AG04450 (cell line): ENCODE measurements around the gene TUBB3. TPM values are rescaled to one million over a fixed set of nuclear protein-coding genes. Genes with fewer than 3 reads are reported as not detected.
"Not testable (repeated sequence)": the region's sequence is repeated elsewhere in the genome, so short reads cannot be mapped to it uniquely, and the experiment has no call there.

Experiments used
- CTCF ChIA-PET: fragments of 300-600, 350-600 bp; formaldehyde crosslinking; extraction: SDS; loops from one replicate; lab custom pipeline; 2022; ENCODE audit warnings: antibody characterized with exemption, inconsistent platforms; lab: Charles Lee
- POLR2A ChIA-PET: fragments of 350-600 bp; formaldehyde crosslinking; extraction: SDS; loops from one replicate; lab custom pipeline; 2021; ENCODE audit warnings: antibody characterized with exemption, inconsistent platforms; lab: Yijun Ruan, JAX
- DNase-seq: peaks from one replicate; pipeline ENCODE4 v3.0.0-alpha.2; 2011; ENCODE audit warnings: low read depth, low spot score
- H3K27ac ChIP-seq: one replicate; pipeline ENCODE4 v1.5.1; 2012; ENCODE audit warnings: low read depth, low read length, control low read depth
- H3K27me3 ChIP-seq: one replicate; pipeline ENCODE4 v1.6.0; 2012; ENCODE audit warnings: low read length; ENCODE audit not compliant: control insufficient read depth, insufficient read depth
- H3K4me3 ChIP-seq: 2 replicates; pipeline ENCODE4 v1.5.1; 2011; ENCODE audit warnings: mild to moderate bottlenecking, low read depth, low read length, control low read depth
- H3K9me3 ChIP-seq: 2 replicates; pipeline ENCODE4 v1.5.1; 2012; ENCODE audit warnings: low read length; ENCODE audit not compliant: control insufficient read depth, insufficient read depth
- polyA plus RNA-seq: library from polyadenylated mRNA; depleted of rRNA; stranded (reverse); fragments of >200 nt; gene quantifications from 2 replicates; pipeline ENCODE4 v1.2.3, GENCODE V29; 2011
- TF ChIP-seq, protein P1 (sequence below): IDR thresholded peaks from 2 replicates; pipeline ENCODE4 v1.5.1; 2011; ENCODE audit warnings: low read depth, low read length, control low read depth, inconsistent platforms

Gene TUBB3
- polyA plus RNA-seq, 1 experiment, result 129 TPM

DNA sequence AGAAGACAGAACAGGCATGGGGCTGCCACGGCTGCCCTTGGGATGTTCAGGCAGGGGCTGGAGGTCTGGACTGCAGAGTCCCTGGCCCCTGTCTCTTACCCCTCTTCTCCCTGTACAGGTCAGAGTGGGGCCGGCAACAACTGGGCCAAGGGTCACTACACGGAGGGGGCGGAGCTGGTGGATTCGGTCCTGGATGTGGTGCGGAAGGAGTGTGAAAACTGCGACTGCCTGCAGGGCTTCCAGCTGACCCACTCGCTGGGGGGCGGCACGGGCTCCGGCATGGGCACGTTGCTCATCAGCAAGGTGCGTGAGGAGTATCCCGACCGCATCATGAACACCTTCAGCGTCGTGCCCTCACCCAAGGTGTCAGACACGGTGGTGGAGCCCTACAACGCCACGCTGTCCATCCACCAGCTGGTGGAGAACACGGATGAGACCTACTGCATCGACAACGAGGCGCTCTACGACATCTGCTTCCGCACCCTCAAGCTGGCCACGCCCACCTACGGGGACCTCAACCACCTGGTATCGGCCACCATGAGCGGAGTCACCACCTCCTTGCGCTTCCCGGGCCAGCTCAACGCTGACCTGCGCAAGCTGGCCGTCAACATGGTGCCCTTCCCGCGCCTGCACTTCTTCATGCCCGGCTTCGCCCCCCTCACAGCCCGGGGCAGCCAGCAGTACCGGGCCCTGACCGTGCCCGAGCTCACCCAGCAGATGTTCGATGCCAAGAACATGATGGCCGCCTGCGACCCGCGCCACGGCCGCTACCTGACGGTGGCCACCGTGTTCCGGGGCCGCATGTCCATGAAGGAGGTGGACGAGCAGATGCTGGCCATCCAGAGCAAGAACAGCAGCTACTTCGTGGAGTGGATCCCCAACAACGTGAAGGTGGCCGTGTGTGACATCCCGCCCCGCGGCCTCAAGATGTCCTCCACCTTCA is 11.7 kb downstream of the TUBB3 start:
- ChIA-PET POLR2A (no interaction called here), CTCF (no interaction called here)
- no peak overlapping the region for H3K27ac ChIP-seq
- no peak for DNase-seq
- H3K27me3 ChIP-seq, result no peaks in the 10 kb centered on the region
- peaks cover 6% of the 10 kb centered on the region; the same call in 1 of the 2 replicates for H3K9me3 ChIP-seq
- TF ChIP-seq, protein P1, sequence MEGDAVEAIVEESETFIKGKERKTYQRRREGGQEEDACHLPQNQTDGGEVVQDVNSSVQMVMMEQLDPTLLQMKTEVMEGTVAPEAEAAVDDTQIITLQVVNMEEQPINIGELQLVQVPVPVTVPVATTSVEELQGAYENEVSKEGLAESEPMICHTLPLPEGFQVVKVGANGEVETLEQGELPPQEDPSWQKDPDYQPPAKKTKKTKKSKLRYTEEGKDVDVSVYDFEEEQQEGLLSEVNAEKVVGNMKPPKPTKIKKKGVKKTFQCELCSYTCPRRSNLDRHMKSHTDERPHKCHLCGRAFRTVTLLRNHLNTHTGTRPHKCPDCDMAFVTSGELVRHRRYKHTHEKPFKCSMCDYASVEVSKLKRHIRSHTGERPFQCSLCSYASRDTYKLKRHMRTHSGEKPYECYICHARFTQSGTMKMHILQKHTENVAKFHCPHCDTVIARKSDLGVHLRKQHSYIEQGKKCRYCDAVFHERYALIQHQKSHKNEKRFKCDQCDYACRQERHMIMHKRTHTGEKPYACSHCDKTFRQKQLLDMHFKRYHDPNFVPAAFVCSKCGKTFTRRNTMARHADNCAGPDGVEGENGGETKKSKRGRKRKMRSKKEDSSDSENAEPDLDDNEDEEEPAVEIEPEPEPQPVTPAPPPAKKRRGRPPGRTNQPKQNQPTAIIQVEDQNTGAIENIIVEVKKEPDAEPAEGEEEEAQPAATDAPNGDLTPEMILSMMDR, result no peak
- H3K4me3 ChIP-seq, result no peak overlapping the region

- H3K4me3 ChIP-seq, DNase-seq, H3K9me3 ChIP-seq, POLR2A ChIA-PET, CTCF ChIA-PET, H3K27me3 ChIP-seq, H3K27ac ChIP-seq: not testable (repeated sequence)
Measured at GRCh38 chr16:89935620-89936019, 12.5 kb downstream of the TUBB3 start.

DNA sequence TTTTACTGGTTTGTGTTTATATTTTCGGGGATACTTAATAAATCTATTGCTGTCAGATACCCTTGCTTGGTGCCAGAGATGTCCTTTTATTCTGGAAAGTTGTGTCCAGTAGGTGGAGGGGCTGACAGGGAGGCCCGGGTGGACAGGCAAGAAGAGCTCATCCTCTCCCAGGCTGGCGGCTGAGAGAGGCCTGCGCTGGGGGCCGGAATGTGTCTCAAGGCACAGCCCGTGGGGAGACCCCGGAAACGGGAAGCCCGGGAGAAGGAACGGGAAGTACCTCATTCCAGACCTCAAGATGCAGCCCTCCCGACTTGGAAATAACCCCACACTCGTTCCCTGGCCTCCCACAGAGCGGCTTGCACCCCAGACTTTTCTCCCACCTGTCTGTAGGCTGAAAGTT is 12.9 kb downstream of the TUBB3 start:
- no peak for DNase-seq
- ChIA-PET CTCF (no interaction called here), POLR2A (no interaction called here)
- TF ChIP-seq, protein P1, result no peak
- Histone ChIP-seq H3K4me3 (no peak overlapping the region), H3K27me3 (no peaks in the 10 kb centered on the region), H3K27ac (no peak overlapping the region), H3K9me3 (peaks cover 6% of the 10 kb centered on the region; the same call in 1 of the 2 replicates)

GRCh38 chr16:89936508-89936907 is 13.4 kb downstream of the TUBB3 start:
- no peak for DNase-seq
- POLR2A ChIA-PET, result no interaction called here
- CTCF ChIA-PET, result interaction anchor here (1.0 kb wide), 1 partner anchor 11 kb away, joined by 4 read pairs; no protein-coding TSS in a partner anchor
- Histone ChIP-seq H3K9me3 (peaks cover 6% of the 10 kb centered on the region; the same call in 1 of the 2 replicates), H3K4me3 (no peak overlapping the region), H3K27ac (no peak overlapping the region), H3K27me3 (no peaks in the 10 kb centered on the region)
- TF ChIP-seq, protein P1, result no peak

DNA sequence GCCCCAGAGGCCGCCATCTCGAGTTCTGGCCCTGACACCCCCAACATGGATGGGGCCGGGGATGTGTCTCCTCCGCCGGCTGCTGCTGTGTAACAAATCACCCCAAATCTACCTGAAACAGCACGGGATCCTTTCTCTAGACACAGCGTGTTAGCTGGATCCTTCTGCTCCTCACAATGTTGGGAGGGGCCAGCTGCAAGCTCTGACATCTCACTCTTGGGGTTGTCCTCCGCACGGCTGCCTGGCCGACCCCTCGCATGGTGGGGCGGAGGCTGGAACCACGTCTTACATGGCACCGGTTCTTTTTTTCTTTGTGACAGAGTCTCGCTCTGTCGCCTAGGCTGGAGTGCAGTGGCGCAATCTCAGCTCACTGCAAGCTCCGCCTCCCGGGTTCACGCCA is 13.8 kb downstream of the TUBB3 start:
- TF ChIP-seq, protein P1, result no peak
- DNase-seq, result no peak
- no peak overlapping the region for H3K4me3 ChIP-seq
- POLR2A ChIA-PET, result no interaction called here
- H3K27ac ChIP-seq, result no peak overlapping the region
- CTCF ChIA-PET, result interaction anchor here (1.0 kb wide), 1 partner anchor 11 kb away, joined by 4 read pairs; no protein-coding TSS in a partner anchor
- H3K9me3 ChIP-seq, result peaks cover 6% of the 10 kb centered on the region; the same call in 1 of the 2 replicates
- H3K27me3 ChIP-seq, result no peaks in the 10 kb centered on the region
